Ishikawa (cell line): Measurements from ENCODE around the gene MRRF.

Experiments used
- CEBPB ChIP-seq: IDR thresholded peaks from 2 replicates; pipeline ENCODE4 v1.6.1; 2012
- CREB1 ChIP-seq: IDR thresholded peaks from 2 replicates; pipeline ENCODE4 v1.6.1; 2012; ENCODE audit warnings: low read depth
- EGR1 ChIP-seq: IDR thresholded peaks from 2 replicates; pipeline ENCODE4 v1.6.1; 2012
- EP300 ChIP-seq: IDR thresholded peaks from 2 replicates; pipeline ENCODE4 v1.6.1; 2012; ENCODE audit warnings: borderline replicate concordance
- FOXM1 ChIP-seq: IDR thresholded peaks from 2 replicates; pipeline ENCODE4 v1.6.1; 2012; ENCODE audit warnings: low read depth, borderline replicate concordance
- NFIC ChIP-seq: IDR thresholded peaks from 2 replicates; pipeline ENCODE4 v1.6.1; 2012
- RAD21 ChIP-seq: IDR thresholded peaks from 2 replicates; pipeline ENCODE4 v1.6.1; 2012; ENCODE audit warnings: low read depth
- TAF1 ChIP-seq: IDR thresholded peaks from 2 replicates; pipeline ENCODE4 v1.6.1; 2012; ENCODE audit warnings: low read depth, mild to moderate bottlenecking
- TCF12 ChIP-seq: IDR thresholded peaks from 2 replicates; pipeline ENCODE4 v1.6.1; 2012; ENCODE audit warnings: low read depth
- TEAD4 ChIP-seq: IDR thresholded peaks from 2 replicates; pipeline ENCODE4 v1.6.1; 2012
- YY1 ChIP-seq: IDR thresholded peaks from 2 replicates; pipeline ENCODE4 v1.6.1; 2012; ENCODE audit warnings: low read depth
- ZBTB7A ChIP-seq: IDR thresholded peaks from 2 replicates; pipeline ENCODE4 v1.6.1; 2012; ENCODE audit warnings: low read depth
- TF ChIP-seq, protein P1 (sequence below): IDR thresholded peaks from 2 replicates; pipeline ENCODE4 v1.6.1; 2012
- TF ChIP-seq, protein P2 (sequence below): IDR thresholded peaks from 2 replicates; pipeline ENCODE4 v1.6.1; 2012
- TF ChIP-seq, protein P3 (sequence below): IDR thresholded peaks from 2 replicates; pipeline ENCODE4 v1.6.1; 2012; ENCODE audit warnings: low read depth, mild to moderate bottlenecking

MRRF gene

DNA sequence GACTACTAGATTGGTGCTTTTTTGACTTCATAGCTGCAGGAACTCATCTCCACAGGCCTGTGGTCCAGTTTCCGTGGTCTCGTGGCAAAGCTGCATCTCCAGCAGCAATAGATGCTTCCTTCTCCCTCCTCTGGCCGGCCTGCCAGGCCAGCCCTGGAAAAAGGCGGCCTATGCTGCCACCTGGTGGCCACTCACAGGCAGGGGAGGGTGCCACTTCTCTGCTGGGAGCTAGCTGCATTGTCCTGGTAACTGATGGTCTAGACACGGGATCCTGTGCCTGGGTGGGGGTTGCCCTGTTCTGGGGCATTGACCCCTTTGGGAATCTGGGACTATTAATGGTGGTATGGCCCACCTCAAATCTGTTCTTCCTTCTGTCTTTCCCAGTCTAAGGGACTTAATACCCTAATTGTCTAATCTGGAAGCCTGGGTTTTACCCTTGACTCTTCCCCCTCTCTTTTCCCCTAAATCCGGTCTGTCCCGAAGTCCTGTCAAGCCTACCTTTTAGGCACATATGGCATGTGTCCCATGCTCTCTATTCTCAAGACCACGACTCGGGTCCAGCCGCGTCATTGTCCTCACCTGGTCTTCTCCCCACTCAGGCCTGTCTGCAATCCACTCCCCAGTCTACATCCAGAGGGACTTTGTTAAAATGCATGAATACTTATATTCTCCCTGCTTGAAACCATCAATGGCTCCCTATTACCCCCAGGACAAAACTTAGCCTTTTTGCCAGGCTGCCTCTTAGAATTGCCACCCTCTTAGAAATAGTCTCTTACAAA is 86.1 kb downstream of the MRRF start:
- no peak for TF ChIP-seq YY1
- peak; percentile 97 for TF ChIP-seq RAD21

DNA sequence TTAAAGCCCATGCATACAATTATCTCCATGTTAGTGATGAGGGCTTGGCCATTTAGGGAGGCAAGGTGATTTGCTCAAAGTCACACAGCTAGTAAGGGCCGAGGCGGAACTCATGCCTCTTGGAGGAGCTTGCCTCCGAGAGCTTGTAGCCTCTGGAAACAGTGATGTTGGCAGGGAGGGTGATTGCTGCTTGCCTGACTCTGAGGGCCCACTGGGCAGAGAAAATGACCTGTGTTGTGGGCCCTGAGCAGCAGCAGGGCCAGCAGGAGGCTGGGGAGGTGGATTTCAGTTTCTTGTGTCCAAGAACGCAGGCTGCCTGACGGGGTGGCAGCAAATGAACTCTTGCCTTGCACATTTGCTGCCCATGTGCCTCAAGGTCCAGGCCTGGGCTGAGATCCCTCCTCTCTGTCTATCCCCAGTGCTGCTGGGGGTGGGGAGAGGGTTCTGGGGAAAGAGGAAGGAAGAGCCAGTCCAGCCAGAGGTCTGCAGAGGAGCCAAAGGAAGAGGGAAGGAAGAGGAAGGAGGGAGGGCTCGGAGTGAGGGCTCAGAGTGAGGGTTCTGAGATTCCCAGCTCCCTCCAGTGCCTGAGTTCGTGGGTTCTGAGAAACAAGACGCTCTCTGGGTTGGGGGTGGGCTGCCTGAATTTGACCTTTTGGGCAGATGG is 90.0 kb downstream of the MRRF start:
- TF ChIP-seq EP300, result no peak
- no peak for TF ChIP-seq CREB1

DNA sequence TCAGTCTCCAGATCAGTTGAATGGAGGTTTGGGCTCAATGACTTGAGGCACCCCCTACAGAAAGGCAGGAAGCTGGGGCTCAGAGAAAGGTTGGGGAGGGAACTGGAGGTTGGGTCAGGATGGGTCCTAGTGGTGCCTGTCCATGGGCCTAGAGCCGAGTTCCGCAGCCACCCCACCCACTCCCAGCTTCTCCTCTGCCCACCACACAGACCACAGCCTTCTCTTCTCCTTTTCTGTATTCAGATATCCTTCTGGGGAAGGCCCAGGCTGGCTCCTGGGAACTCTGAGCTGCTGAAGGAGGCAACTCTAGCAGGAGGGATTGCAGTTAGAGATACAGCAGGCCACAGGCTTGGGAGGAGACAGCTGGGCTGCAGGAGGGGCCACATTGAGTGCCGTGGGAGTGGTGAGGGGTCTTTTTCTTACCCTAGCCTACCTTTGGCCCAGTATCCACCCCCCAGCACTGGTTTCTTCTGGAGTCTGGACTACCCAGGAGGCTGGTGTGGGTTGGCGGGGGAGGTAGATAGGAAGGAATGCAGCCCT is 90.7 kb downstream of the MRRF start:
- TF ChIP-seq EGR1 (no peak), TCF12 (no peak), RAD21 (no peak), TEAD4 (no peak), CREB1 (no peak), FOXM1 (no peak), YY1 (no peak), NFIC (no peak), ZBTB7A (no peak), CEBPB (no peak), EP300 (no peak), TAF1 (no peak)
- TF ChIP-seq, protein P1, sequence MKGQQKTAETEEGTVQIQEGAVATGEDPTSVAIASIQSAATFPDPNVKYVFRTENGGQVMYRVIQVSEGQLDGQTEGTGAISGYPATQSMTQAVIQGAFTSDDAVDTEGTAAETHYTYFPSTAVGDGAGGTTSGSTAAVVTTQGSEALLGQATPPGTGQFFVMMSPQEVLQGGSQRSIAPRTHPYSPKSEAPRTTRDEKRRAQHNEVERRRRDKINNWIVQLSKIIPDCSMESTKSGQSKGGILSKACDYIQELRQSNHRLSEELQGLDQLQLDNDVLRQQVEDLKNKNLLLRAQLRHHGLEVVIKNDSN, result no peak
- TF ChIP-seq, protein P2, sequence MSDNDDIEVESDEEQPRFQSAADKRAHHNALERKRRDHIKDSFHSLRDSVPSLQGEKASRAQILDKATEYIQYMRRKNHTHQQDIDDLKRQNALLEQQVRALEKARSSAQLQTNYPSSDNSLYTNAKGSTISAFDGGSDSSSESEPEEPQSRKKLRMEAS, result no peak
- TF ChIP-seq, protein P3, sequence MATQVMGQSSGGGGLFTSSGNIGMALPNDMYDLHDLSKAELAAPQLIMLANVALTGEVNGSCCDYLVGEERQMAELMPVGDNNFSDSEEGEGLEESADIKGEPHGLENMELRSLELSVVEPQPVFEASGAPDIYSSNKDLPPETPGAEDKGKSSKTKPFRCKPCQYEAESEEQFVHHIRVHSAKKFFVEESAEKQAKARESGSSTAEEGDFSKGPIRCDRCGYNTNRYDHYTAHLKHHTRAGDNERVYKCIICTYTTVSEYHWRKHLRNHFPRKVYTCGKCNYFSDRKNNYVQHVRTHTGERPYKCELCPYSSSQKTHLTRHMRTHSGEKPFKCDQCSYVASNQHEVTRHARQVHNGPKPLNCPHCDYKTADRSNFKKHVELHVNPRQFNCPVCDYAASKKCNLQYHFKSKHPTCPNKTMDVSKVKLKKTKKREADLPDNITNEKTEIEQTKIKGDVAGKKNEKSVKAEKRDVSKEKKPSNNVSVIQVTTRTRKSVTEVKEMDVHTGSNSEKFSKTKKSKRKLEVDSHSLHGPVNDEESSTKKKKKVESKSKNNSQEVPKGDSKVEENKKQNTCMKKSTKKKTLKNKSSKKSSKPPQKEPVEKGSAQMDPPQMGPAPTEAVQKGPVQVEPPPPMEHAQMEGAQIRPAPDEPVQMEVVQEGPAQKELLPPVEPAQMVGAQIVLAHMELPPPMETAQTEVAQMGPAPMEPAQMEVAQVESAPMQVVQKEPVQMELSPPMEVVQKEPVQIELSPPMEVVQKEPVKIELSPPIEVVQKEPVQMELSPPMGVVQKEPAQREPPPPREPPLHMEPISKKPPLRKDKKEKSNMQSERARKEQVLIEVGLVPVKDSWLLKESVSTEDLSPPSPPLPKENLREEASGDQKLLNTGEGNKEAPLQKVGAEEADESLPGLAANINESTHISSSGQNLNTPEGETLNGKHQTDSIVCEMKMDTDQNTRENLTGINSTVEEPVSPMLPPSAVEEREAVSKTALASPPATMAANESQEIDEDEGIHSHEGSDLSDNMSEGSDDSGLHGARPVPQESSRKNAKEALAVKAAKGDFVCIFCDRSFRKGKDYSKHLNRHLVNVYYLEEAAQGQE, result no peak

DNA sequence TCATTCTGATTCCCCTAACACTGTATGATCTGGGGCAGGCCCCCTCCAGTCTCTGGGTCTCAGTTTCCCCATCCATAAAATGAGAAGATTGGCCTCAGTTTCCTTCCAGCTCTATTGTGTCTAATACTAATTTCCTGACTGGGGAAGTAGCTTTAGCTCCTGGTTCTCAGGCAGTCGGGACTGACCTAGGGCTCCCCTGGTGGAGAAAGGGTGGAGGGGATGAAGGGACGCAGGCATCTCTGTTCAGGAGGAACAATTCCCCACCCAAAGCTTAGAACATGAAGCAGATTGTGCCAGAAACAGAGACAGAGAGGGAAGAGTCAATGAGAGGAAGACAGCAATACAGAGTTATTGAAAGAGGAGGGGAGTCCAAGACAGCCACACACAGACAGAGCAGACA is 91.9 kb downstream of the MRRF start:
- no peak for TF ChIP-seq FOXM1
- no peak for TF ChIP-seq YY1
- no peak for TF ChIP-seq EGR1
- TF ChIP-seq CREB1, result no peak
- TF ChIP-seq TEAD4, result no peak
- TF ChIP-seq, protein P2, result no peak
- TF ChIP-seq EP300, result no peak

DNA sequence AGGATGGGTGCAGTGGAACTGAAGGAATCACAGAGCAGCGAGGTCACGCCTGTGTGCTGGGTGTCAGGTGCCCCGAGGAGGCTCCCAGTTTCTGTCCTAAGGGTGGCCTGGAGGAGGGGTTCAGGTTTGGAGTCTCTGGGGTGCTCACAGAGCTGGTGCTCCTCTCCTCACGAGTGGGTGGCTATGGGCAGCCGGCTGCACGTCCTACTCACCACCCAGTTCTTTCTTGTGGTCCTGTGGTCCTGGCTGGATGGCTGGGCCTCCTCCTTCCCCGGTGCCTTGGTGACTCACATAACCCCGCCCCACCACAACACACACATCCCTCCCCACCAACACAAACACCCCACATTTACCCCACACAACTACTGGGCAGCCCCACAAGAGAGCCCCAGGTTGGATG is 96.2 kb downstream of the MRRF start:
- TF ChIP-seq YY1, result no peak
- TF ChIP-seq RAD21, result no peak
- TF ChIP-seq EGR1, result no peak
- no peak for TF ChIP-seq EP300
- TF ChIP-seq CREB1, result no peak
- TF ChIP-seq CEBPB, result no peak
- TF ChIP-seq, protein P3, result no peak
- no peak for TF ChIP-seq FOXM1
- no peak for TF ChIP-seq TAF1
- TF ChIP-seq ZBTB7A, result no peak
- no peak for TF ChIP-seq NFIC
- TF ChIP-seq TEAD4, result no peak
- TF ChIP-seq, protein P1, result no peak
- TF ChIP-seq TCF12, result no peak
